Loucy (cell line): ENCODE measurements around the gene KLHDC2.

Experiments used
- EZH2phosphoT487 ChIP-seq: fragments of 200-600 bp; IDR thresholded peaks from 2 replicates; pipeline ENCODE4 v1.6.1; 2018; ENCODE audit warnings: antibody characterized with exemption, mild to moderate bottlenecking, moderate library complexity, borderline replicate concordance
- TF ChIP-seq, protein P1 (sequence below): fragments of 200-600 bp; sonication (generic); conservative IDR thresholded peaks from 2 replicates; pipeline ENCODE4 v1.5.1; 2014; ENCODE audit warnings: mild to moderate bottlenecking, antibody characterized with exemption, low read length

DNA sequence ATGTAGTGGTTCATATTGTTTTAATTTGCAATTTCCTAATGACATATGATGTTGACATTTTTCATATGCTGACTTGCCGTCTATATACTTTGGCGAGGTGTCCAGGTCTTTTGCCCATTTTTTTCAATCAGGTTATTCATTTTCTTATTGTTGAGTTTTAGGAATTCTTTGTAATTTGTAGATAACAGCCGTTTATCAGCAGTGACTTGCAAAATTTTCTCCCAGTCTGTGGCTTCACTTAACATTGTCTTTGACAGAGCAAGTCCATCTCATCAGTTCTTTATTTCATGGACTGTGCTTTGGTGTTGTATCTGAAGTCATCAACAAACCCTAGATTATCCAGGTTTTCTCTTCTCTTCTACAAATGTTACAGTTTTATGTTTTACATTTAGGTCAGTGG, 12.6 kb upstream of the KLHDC2 start:
- TF ChIP-seq, protein P1, sequence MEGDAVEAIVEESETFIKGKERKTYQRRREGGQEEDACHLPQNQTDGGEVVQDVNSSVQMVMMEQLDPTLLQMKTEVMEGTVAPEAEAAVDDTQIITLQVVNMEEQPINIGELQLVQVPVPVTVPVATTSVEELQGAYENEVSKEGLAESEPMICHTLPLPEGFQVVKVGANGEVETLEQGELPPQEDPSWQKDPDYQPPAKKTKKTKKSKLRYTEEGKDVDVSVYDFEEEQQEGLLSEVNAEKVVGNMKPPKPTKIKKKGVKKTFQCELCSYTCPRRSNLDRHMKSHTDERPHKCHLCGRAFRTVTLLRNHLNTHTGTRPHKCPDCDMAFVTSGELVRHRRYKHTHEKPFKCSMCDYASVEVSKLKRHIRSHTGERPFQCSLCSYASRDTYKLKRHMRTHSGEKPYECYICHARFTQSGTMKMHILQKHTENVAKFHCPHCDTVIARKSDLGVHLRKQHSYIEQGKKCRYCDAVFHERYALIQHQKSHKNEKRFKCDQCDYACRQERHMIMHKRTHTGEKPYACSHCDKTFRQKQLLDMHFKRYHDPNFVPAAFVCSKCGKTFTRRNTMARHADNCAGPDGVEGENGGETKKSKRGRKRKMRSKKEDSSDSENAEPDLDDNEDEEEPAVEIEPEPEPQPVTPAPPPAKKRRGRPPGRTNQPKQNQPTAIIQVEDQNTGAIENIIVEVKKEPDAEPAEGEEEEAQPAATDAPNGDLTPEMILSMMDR, result no peak
- TF ChIP-seq EZH2phosphoT487, result no peak
